Activated CD4-positive, alpha-beta T cell treated with anti-CD3 and anti-CD28 coated beads for 4 hours (primary cell): ENCODE measurements around the gene CCDC174.

ENCODE experiments used
- DNase-seq, 2 donors: peaks; one replicate each; pipeline ENCODE4 v3.0.0-alpha.2; 2020

Gene CCDC174

GRCh38 chr3:14658978-14659377 lies 7.4 kb downstream of the CCDC174 start:
- DNase-seq: no peak

- DNase-seq: no peak
Measured at GRCh38 chr3:14660942-14661341, 9.4 kb downstream of the CCDC174 start.

GRCh38 chr3:14663396-14664135 lies 12.0 kb downstream of the CCDC174 start:
- no peak for DNase-seq

GRCh38 chr3:14664170-14664569 lies 12.6 kb downstream of the CCDC174 start:
- DNase-seq: no peak

GRCh38 chr3:14672588-14672987 lies 21.0 kb downstream of the CCDC174 start:
- no peak for DNase-seq

GRCh38 chr3:14674841-14675240 lies 23.3 kb downstream of the CCDC174 start, which contains the start of gene C3orf20:
Gene C3orf20, plus strand, starts transcription at chr3:14675141. Its CDS starts 7,573 bp downstream, at chr3:14682714.
- DNase-seq: no peak

- DNase-seq: no peak
Measured at GRCh38 chr3:14676881-14677280, 25.3 kb downstream of the CCDC174 start.

- DNase-seq: no peak
Measured at GRCh38 chr3:14678015-14678503, 26.5 kb downstream of the CCDC174 start.

- no peak for DNase-seq
Measured at GRCh38 chr3:14680115-14680514, 28.6 kb downstream of the CCDC174 start.

- DNase-seq: no peak
Measured at GRCh38 chr3:14680716-14681115, 29.2 kb downstream of the CCDC174 start.

GRCh38 chr3:14684447-14684846 lies 32.9 kb downstream of the CCDC174 start:
- no peak for DNase-seq

GRCh38 chr3:14685179-14685578 lies 33.6 kb downstream of the CCDC174 start:
- DNase-seq: no peak

GRCh38 chr3:14687360-14687759 lies 35.8 kb downstream of the CCDC174 start:
- no peak for DNase-seq

GRCh38 chr3:14688525-14688924 lies 37.0 kb downstream of the CCDC174 start:
- no peak for DNase-seq

- no peak for DNase-seq
Measured at GRCh38 chr3:14689247-14689980, 37.9 kb downstream of the CCDC174 start.

- no peak for DNase-seq
Measured at GRCh38 chr3:14691239-14691638, 39.7 kb downstream of the CCDC174 start.

- DNase-seq: no peak
Measured at GRCh38 chr3:14691719-14692118, 40.2 kb downstream of the CCDC174 start.

- DNase-seq: no peak
Measured at GRCh38 chr3:14698601-14699244, 47.2 kb downstream of the CCDC174 start.

GRCh38 chr3:14699643-14700042 lies 48.1 kb downstream of the CCDC174 start:
- no peak for DNase-seq

GRCh38 chr3:14700891-14701290 lies 49.3 kb downstream of the CCDC174 start:
- DNase-seq: no peak

GRCh38 chr3:14701676-14702075 lies 50.1 kb downstream of the CCDC174 start:
- DNase-seq: no peak

- DNase-seq: no peak
Measured at GRCh38 chr3:14703128-14703750, 51.7 kb downstream of the CCDC174 start.

- no peak for DNase-seq
Measured at GRCh38 chr3:14703791-14704190, 52.2 kb downstream of the CCDC174 start.
